ENCODE measurements around the gene DTX4.

DTX4 gene

DNA sequence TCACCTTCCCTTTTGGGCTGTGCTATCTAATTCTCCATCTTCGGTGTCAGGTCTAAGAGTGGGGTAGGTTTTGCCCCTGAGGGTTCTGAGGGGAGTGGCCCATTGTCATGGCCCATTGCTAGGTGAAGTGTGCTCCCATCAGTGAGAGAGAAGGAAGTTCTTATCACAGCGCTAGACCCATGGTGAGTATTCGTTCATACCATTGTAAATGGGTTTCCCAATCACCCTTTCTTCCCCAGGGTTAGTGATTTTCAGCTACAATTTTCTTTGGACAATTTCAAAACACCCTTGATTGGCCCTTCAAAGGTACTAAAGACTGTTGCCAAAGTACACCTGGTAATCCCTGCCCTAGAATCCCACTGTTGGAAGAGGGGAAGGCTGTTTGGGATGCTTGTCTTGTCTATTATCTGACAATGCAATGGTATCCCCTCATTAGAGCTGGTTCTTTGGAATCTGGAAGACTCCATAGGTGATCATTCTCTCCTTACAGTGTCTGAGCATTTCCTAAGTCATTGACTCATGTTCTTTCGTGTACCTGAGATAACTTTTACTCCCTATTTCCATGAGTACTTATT lies 20.6 kb downstream of the DTX4 start:
- no peak for DNase-seq (ENCODE audit: low spot score)

DNA sequence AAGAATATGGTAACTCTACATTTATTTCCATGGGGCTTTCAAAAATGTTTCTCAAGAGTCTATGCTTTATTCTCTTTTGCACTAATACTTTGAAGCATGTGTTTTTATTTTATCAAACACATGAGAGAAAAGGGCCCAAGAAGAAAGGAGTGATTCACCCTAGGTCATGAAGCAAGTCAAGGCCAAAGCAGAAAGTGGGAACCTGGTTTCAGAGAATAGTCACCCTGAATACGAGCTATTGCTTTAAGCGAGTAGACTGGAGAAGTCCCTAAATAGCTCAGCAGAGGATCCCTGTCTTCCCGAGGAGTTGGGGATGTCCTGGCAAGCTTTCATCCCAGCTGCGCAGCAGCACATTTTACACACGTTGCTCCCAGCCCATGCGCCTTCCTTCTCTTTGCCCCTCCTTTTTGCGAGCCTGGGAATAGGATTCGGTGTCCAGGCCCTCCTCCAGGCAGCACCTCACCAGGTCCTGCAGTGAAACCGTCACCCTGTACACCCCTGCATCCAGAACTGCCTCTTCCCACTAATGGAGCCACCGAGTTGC lies 21.7 kb downstream of the DTX4 start:
- no peak for DNase-seq (ENCODE audit: low spot score)

- DNase-seq (ENCODE audit: low spot score), result no peak
These were observed 23.7 kb downstream of the DTX4 start for GRCh38 chr11:59195586-59195985.

GRCh38 chr11:59196777-59197176 lies 24.8 kb downstream of the DTX4 start:
- DNase-seq (ENCODE audit: low spot score), result no peak

- peak; percentile 77 for DNase-seq (ENCODE audit: low spot score)
These were observed 26.1 kb downstream of the DTX4 start for GRCh38 chr11:59197991-59198390.

DNA sequence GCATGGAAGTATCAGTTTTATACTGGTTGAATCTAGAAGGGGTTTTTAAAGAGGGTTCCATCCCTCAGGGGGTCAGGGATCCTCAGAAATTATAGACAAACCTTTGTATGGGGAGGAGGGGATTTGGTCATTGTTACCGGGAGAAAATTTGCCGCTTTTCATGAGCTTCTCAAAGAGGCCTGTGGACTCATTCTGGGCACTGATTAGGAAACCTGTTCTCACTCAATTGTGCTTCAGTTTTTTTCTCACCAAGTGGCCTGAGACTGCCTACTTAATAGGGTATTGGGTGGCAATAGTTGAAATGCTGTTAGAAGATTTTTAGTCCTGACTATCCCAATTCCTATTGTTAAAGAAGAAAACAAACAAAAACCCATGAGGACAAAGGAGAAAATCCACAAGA lies 26.8 kb downstream of the DTX4 start:
- no peak for DNase-seq (ENCODE audit: low spot score)

- DNase-seq (ENCODE audit: low spot score), result peak; percentile 23
These were observed 27.9 kb downstream of the DTX4 start for GRCh38 chr11:59199546-59200422.

GRCh38 chr11:59200423-59200746 lies 28.5 kb downstream of the DTX4 start:
- no peak for DNase-seq (ENCODE audit: low spot score)

DNA sequence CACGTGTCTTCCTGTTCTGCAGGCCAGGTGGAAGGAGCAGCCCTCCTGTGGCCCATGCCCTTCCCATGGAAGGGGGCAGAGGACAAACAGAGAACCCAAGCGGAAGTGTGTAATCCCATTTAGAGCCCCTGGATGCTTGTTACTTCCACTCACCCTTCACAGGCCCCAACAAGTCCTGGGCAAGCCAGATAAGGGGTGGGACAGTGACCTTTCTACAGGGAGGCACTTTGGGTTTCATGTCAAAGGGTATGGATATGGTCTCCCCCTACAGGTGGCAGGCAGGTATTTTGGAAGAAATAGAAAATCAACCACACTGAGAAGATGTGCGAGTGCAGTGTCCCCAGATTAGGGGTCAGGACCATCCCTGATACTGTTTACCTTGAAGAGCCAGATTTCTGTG lies 29.4 kb downstream of the DTX4 start:
- no peak for DNase-seq (ENCODE audit: low spot score)

GRCh38 chr11:59204746-59205145 lies 32.8 kb downstream of the DTX4 start:
- DNase-seq (ENCODE audit: low spot score), result no peak

DNA sequence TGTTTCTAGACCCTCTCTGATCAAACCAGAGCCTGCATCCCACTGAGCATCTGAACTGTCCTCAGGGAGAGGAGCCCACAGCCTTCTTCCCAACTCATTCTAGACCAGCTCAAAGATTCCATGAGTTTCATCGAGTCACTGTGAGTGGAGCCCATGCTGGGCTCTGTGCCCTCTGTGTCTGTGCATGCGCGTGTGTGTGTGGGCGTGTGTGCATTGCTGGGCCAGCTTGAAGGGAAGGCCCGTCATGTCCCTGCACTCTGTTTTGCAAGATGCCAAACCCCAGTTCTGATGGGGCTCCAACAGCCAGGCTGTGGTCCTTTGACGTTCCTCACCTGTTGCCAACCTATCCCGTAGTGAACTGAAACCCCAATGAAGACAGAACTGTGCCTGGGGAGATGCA lies 33.7 kb downstream of the DTX4 start:
- DNase-seq (ENCODE audit: low spot score), result no peak

DNA sequence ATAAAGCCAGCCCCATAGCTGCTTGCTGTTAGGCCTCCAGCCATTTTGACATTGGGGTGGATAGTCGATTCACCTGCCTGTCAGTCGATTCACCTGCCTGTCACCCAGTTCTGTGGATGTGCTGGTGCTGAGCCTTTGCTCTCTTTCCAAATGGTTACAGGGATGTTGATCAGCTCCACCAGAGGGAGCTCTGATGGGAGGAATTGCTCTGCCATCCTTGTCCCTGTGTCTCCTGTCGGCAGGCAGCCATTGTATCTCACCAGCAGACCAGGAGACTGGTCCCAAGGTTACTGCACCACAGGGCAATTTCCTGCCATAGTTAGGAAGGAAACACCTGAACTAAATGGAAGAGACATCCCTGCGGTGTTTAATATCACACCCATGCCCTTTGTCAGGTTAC lies 34.7 kb downstream of the DTX4 start:
- DNase-seq (ENCODE audit: low spot score), result peak; percentile 50

DNA sequence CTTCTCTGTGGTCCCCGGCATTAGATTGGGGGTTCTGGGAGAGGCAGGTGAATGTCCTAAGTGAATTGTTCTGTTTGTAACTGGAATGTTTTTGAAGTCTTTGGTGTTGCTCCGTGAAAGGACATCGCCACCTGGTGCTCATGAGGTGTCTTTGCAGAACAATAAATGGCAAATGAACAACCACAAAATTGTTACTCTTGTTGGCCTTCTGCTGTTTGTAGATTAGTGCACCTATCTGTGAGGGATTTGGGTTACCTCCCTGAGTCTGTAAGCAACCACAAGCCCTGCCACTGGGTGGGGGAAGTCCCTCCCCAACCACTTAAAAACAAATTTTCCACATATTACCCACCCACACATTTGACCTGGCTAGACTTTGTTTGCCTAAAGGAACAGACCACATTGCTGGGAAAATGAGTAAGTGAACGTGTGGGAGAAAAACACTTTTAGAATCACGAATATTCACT lies 36.1 kb downstream of the DTX4 start:
- DNase-seq (ENCODE audit: low spot score), result peak; percentile 77

DNA sequence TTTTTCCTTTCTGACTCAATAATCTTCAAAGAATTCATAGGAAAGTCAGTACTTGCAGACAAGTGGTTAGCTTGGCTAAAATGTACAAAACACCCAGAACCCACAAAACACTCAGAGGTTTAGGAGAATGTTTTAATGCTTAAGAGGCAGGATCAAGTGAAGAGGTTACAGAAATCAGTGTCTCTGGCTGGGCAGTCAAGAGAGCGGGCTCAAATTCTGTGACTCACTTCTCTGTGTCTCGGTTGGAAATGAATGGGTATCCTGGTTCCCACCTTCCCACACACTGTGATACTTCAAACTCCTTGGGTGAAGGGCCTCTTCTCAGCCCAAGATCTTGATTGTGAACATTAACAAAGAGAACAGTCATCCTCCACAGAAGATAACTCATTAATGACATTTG lies 37.0 kb downstream of the DTX4 start:
- peak; percentile 56 for DNase-seq (ENCODE audit: low spot score)

- no peak for DNase-seq (ENCODE audit: low spot score)
These were observed 40.3 kb downstream of the DTX4 start for GRCh38 chr11:59212222-59212621.

- no peak for DNase-seq (ENCODE audit: low spot score)
These were observed 41.1 kb downstream of the DTX4 start, which contains the start of gene MPEG1 for GRCh38 chr11:59212744-59213631. Gene MPEG1, minus strand, starts transcription at chr11:59212927. Its CDS starts 62 bp downstream, at chr11:59212865.

GRCh38 chr11:59214141-59214893 lies 42.4 kb downstream of the DTX4 start:
- no peak for DNase-seq (ENCODE audit: low spot score)

- no peak for DNase-seq (ENCODE audit: low spot score)
These were observed 45.0 kb downstream of the DTX4 start for GRCh38 chr11:59216641-59217564.

- no peak for DNase-seq (ENCODE audit: low spot score)
These were observed 46.4 kb downstream of the DTX4 start for GRCh38 chr11:59218319-59218718.

DNA sequence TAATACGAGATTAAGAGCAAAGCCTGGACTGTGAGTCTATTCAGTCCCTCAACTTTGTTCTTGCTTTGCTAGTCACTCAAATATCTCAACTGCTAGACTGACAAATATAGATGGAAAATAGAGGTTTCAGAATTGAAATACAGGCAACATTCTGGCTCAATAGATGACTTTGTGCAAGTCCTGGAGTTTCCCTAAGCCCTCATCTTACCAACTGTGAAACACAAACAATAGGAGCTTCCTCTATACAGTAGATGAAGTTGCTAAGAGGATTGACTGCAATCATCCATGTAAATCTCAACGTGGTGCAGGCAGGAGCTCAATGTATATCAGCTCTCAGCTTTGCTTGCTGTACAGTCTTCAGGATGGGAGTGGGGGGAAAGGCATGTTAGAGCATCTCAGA lies 47.0 kb downstream of the DTX4 start:
- DNase-seq (ENCODE audit: low spot score), result no peak

- DNase-seq (ENCODE audit: low spot score), result no peak
These were observed 47.9 kb downstream of the DTX4 start for GRCh38 chr11:59219836-59220235.

All from COLO829 (cell line).